Endothelial cell of umbilical vein (primary cell): ENCODE data around the gene SERPINF2. TPM values are rescaled to one million over a fixed set of nuclear protein-coding genes. Genes with fewer than 3 reads are reported as not detected.

ENCODE experiments used
- BruUV-seq: library from RNA; stranded (reverse); fragments of 400-500 nt; replicated peaks from 2 replicates; lab custom pipeline; 2021; lab: Mats Ljungman, UMichigan
- CTCF ChIA-PET: fragments of 300-600, 350-600 bp; sonication (Branson Sonifier 250); formaldehyde crosslinking; loops from one replicate; lab custom pipeline; 2021; ENCODE audit warnings: antibody characterized with exemption, inconsistent platforms; lab: Charles Lee
- POLR2A ChIA-PET: fragments of 300-600, 350-600 bp; sonication (Branson Sonifier 250); formaldehyde crosslinking; loops from one replicate; lab custom pipeline; 2021; ENCODE audit warnings: antibody characterized with exemption, inconsistent platforms; lab: Charles Lee
- DNase-seq: peaks from one replicate; pipeline ENCODE4 v3.0.0-alpha.2; 2011; ENCODE audit warnings: low read depth, low spot score
- FAIRE-seq: peaks from 2 replicates; lab custom pipeline; 2011; peaks lifted over from hg19 to GRCh38; lab: Jason Lieb, UNC
- H2AFZ ChIP-seq: 2 replicates; pipeline ENCODE4 v1.6.0; 2012; ENCODE audit warnings: low read depth, low read length, control low read depth, inconsistent platforms
- H3K27ac ChIP-seq: 2 replicates; pipeline ENCODE4 v1.5.1; 2011; ENCODE audit warnings: low read depth, mild to moderate bottlenecking, control low read depth, low read length, moderate library complexity; ENCODE audit not compliant: insufficient read depth
- H3K27me3 ChIP-seq, 2 experiments: 2 replicates each; pipeline versions ENCODE4 v1.6.0 to v1.6.1; 2011; ENCODE audit warnings: low read length in 2 of 2, mixed read lengths in 1 of 2; ENCODE audit not compliant: control insufficient read depth in 2 of 2, insufficient read depth in 2 of 2
- H3K36me3 ChIP-seq, 2 experiments: 2 replicates in 1 of 2; 3 replicates in 1 of 2; pipeline ENCODE4 v1.5.1; 2011; ENCODE audit warnings: low read length in 2 of 2, mild to moderate bottlenecking in 1 of 2, moderate library complexity in 1 of 2; ENCODE audit not compliant: control insufficient read depth in 2 of 2, insufficient read depth in 2 of 2; ENCODE audit errors: extremely low read depth in 1 of 2
- H3K4me1 ChIP-seq: 3 replicates; pipeline ENCODE4 v1.5.1; 2011; ENCODE audit warnings: mild to moderate bottlenecking, low read length; ENCODE audit not compliant: control insufficient read depth, insufficient read depth; ENCODE audit errors: extremely low read depth
- H3K4me2 ChIP-seq: 2 replicates; pipeline ENCODE4 v1.6.1; 2011; ENCODE audit warnings: low read length, control low read depth, mixed read lengths; ENCODE audit not compliant: insufficient read depth
- H3K4me3 ChIP-seq, 3 experiments: fragments of 200-600 bp in 1 of 3; sonication (generic), shearing (Covaris generic) in 1 of 3; replicated peaks in 1 of 3; 2 replicates each; pipeline ENCODE4 v1.5.1; 2011 to 2016; ENCODE audit warnings: control low read depth in 3 of 3, low read length in 3 of 3, mild to moderate bottlenecking in 2 of 3, inconsistent platforms in 1 of 3, low read depth in 1 of 3, moderate library complexity in 1 of 3; ENCODE audit not compliant: insufficient read depth in 1 of 3
- H3K79me2 ChIP-seq: 2 replicates; pipeline ENCODE4 v1.6.0; 2012; ENCODE audit warnings: low read length, inconsistent platforms; ENCODE audit not compliant: control insufficient read depth, insufficient read depth
- H3K9ac ChIP-seq: replicated peaks from 2 replicates; pipeline ENCODE3; 2011; ENCODE audit warnings: low read length, control low read depth; ENCODE audit not compliant: insufficient read depth; ENCODE audit errors: extremely low read depth
- H3K9me1 ChIP-seq: replicated peaks from 3 replicates; pipeline ENCODE4 v1.6.0; 2011; ENCODE audit warnings: mild to moderate bottlenecking, low read length; ENCODE audit not compliant: control insufficient read depth, insufficient read depth; ENCODE audit errors: extremely low read depth
- H3K9me3 ChIP-seq: replicated peaks from 2 replicates; pipeline ENCODE4 v1.5.1; 2012; ENCODE audit warnings: low read length, inconsistent platforms; ENCODE audit not compliant: control insufficient read depth, insufficient read depth
- H4K20me1 ChIP-seq: replicated peaks from 2 replicates; pipeline ENCODE3; 2011; ENCODE audit warnings: mild to moderate bottlenecking, low read length; ENCODE audit not compliant: control insufficient read depth, insufficient read depth; ENCODE audit errors: extremely low read depth
- CTCF ChIP-seq, 2 donors: IDR thresholded peaks; 1 replicate in 1 of 2; 2 replicates in 1 of 2; pipeline ENCODE4 v1.5.1; 2011; ENCODE audit warnings: low read length in 2 of 2, mild to moderate bottlenecking in 2 of 2, moderate library complexity in 2 of 2, control low read depth in 1 of 2, inconsistent platforms in 1 of 2, low read depth in 1 of 2; ENCODE audit not compliant: insufficient read depth in 1 of 2; ENCODE audit errors: extremely low read depth in 1 of 2
- FOS ChIP-seq: IDR thresholded peaks from 2 replicates; pipeline ENCODE4 v1.6.1; 2011; ENCODE audit warnings: mild to moderate bottlenecking, low read length, moderate library complexity, borderline replicate concordance; ENCODE audit not compliant: insufficient read depth
- JUN ChIP-seq: IDR thresholded peaks from 2 replicates; pipeline ENCODE4 v1.6.1; 2011; ENCODE audit warnings: borderline replicate concordance, low read depth; ENCODE audit not compliant: insufficient read length, insufficient read depth
- POLR2AphosphoS5 ChIP-seq: IDR thresholded peaks from 2 replicates; pipeline ENCODE4 v1.6.1; 2012; ENCODE audit warnings: low read depth, mild to moderate bottlenecking, control low read depth, low read length, moderate library complexity; ENCODE audit not compliant: insufficient read depth
- dilution Hi-C: fragments of 300-500 bp; cut with MboI; formaldehyde crosslinking; loops from one replicate; pipeline ENCODE4 v1.15.0; 2019; ENCODE audit warnings: low sequenced_read_pairs; ENCODE audit not compliant: extremely low pct_ligation_motif_present
- intact Hi-C: fragments of 100-400 bp; cut with micrococcal nuclease; formaldehyde crosslinking; loops from one replicate; pipeline ENCODE4 v1.10.0; 2022
- polyA plus RNA-seq, 4 experiments: library from polyadenylated mRNA; depleted of rRNA in 3 of 4; stranded (reverse) in 3 of 4; unstranded in 1 of 4; fragments of >200 nt; gene quantifications; 2 replicates each; pipeline versions ENCODE4 v1.2.1 to v1.2.3, GENCODE V29; 2011 to 2012; ENCODE audit warnings: missing spikeins in 1 of 4
- total RNA-seq: library from RNA; stranded (reverse); gene quantifications from 2 replicates; pipeline ENCODE4 v1.2.3, GENCODE V29; 2021

Gene SERPINF2
- total and polyA plus RNA-seq, 2 donors (not counting 3 experiments of a cell fraction or from before 2014, with no cell fraction given), result 0.03 TPM; not detected in 1

GRCh38 chr17:1786708-1787107 is 44.0 kb downstream of the SERPINF2 start:
- POLR2A ChIA-PET, result interaction anchor here (1.5 kb wide), 1 partner anchor 72 kb away, joined by 3 read pairs; no protein-coding TSS in a partner anchor
- dilution Hi-C loops (no loop called here), intact Hi-C loops (loop anchor here (1.0 kb wide), 1 partner anchor 69 kb away; no protein-coding TSS in a partner anchor)
- Histone ChIP-seq H3K79me2 (no peaks in the 10 kb centered on the region), H3K36me3 (peaks cover 2% of the 10 kb centered on the region in 2 experiments), H3K4me3 (no peak overlapping the region), H3K9me1 (no peaks in the 10 kb centered on the region), H4K20me1 (no peaks in the 10 kb centered on the region), H3K27me3 (no peaks in the 10 kb centered on the region), H3K4me1 (peaks cover 13% of the 10 kb centered on the region), H3K4me2 (no peak overlapping the region), H2AFZ (no peak overlapping the region), H3K9ac (no peak overlapping the region), H3K9me3 (no peaks in the 10 kb centered on the region), H3K27ac (no peak overlapping the region)
- FAIRE-seq, result no peak
- no peak for DNase-seq
- CTCF ChIA-PET, result interaction anchor here (1.0 to 8.8 kb wide), 5 partner anchors 17 to 118 kb away, joined by 3 to 262 read pairs (median 4); partner anchors contain the start of genes SMYD4 and WDR81
- no TSS peak for BruUV-seq
- TF ChIP-seq JUN, result no peak
- no peak for TF ChIP-seq FOS
- no peak for TF ChIP-seq POLR2AphosphoS5
- TF ChIP-seq CTCF (IDR thresholded peaks at IDR 0.05; ENCODE audit: extremely low read depth in 1 of 2, insufficient read depth in 1 of 2, low read depth in 1 of 2, low read length in 2 of 2), result no peak
